PC-3 (cell line): ENCODE data around the gene CHCHD2. TPM values are rescaled to one million over a fixed set of nuclear protein-coding genes. Genes with fewer than 3 reads are reported as not detected.
"Not testable (repeated sequence)": the region's sequence is repeated elsewhere in the genome, so short reads cannot be mapped to it uniquely, and the experiment has no call there.

Experiments
- ATAC-seq: fragments of 200-7000 bp; cut with Tn5 transposase; 2 replicates; pipeline ENCODE4 v1.9.1; 2020; ENCODE audit warnings: mild to moderate bottlenecking, moderate library complexity
- BruUV-seq: library from RNA; stranded (reverse); fragments of 400-500 nt; replicated peaks from 2 replicates; lab custom pipeline; 2021; lab: Mats Ljungman, UMichigan
- CTCF ChIA-PET: fragments of 300-600 bp; sonication (Branson Sonifier 250); formaldehyde crosslinking; loops from one replicate; lab custom pipeline; 2022; ENCODE audit warnings: antibody characterized with exemption; lab: Charles Lee
- POLR2A ChIA-PET: fragments of 300-600 bp; sonication (Branson Sonifier 250); formaldehyde crosslinking; loops from one replicate; lab custom pipeline; 2022; ENCODE audit warnings: antibody characterized with exemption; ENCODE audit not compliant: unreplicated experiment; lab: Charles Lee
- DNase-seq: peaks from one replicate; pipeline ENCODE4 v3.0.0-alpha.2; 2015
- H2AFZ ChIP-seq: fragments of 300-600 bp; sonication (generic); 2 replicates; pipeline ENCODE4 v1.6.0; 2016; ENCODE audit warnings: antibody characterized with exemption, low read length
- H3F3A ChIP-seq: fragments of 300-600 bp; sonication (generic); one replicate; pipeline ENCODE4 v1.6.0; 2017; ENCODE audit warnings: antibody characterized with exemption, low read length, control low read depth, mild to moderate bottlenecking; ENCODE audit not compliant: unreplicated experiment
- H3K27ac ChIP-seq: fragments of 300-600 bp; sonication (generic); 2 replicates; pipeline ENCODE4 v1.5.1; 2016; ENCODE audit warnings: mild to moderate bottlenecking, low read length
- H3K27me3 ChIP-seq: fragments of 300-600 bp; sonication (generic); 2 replicates; pipeline ENCODE4 v1.6.1; 2016; ENCODE audit warnings: low read length, mixed read lengths
- H3K36me3 ChIP-seq: fragments of 300-600 bp; sonication (generic); 2 replicates; pipeline ENCODE4 v1.6.1; 2016; ENCODE audit warnings: low read depth, mixed run types, low read length, mixed read lengths
- H3K4me1 ChIP-seq: fragments of 300-600 bp; sonication (generic); 2 replicates; pipeline ENCODE4 v1.5.1; 2016; ENCODE audit warnings: low read length; ENCODE audit not compliant: insufficient read depth
- H3K4me2 ChIP-seq: fragments of 300-600 bp; sonication (generic); 2 replicates; pipeline ENCODE4 v1.6.0; 2016; ENCODE audit warnings: low read length
- H3K4me3 ChIP-seq: fragments of 300-600 bp; sonication (generic); 2 replicates; pipeline ENCODE4 v1.5.1; 2016; ENCODE audit warnings: mild to moderate bottlenecking, low read length, mixed read lengths
- H3K79me2 ChIP-seq: fragments of 300-600 bp; sonication (generic); 2 replicates; pipeline ENCODE4 v1.6.1; 2017; ENCODE audit warnings: low read length, mixed read lengths
- H3K9ac ChIP-seq: fragments of 300-600 bp; sonication (generic); 2 replicates; pipeline ENCODE4 v1.6.0; 2016; ENCODE audit warnings: mild to moderate bottlenecking, low read length
- H3K9me2 ChIP-seq: fragments of 300-600 bp; sonication (generic); replicated peaks from 2 replicates; pipeline ENCODE4 v1.6.1; 2016; ENCODE audit warnings: mixed run types, low read length, mixed read lengths
- H3K9me3 ChIP-seq: fragments of 300-600 bp; sonication (generic); 2 replicates; pipeline ENCODE4 v1.6.1; 2016; ENCODE audit warnings: low read length, mixed read lengths
- H4K20me1 ChIP-seq: fragments of 300-600 bp; sonication (generic); 2 replicates; pipeline ENCODE4 v1.6.1; 2016; ENCODE audit warnings: low read length, mixed read lengths
- EZH2 ChIP-seq: fragments of 300-600 bp; sonication (generic); IDR thresholded peaks from one replicate; pipeline ENCODE4 v1.6.1; 2017; ENCODE audit warnings: antibody characterized with exemption, mild to moderate bottlenecking, low read length; ENCODE audit not compliant: unreplicated experiment
- EZH2phosphoT487 ChIP-seq: fragments of 300-600 bp; sonication (generic); IDR thresholded peaks from 2 replicates; pipeline ENCODE4 v1.6.1; 2018; ENCODE audit warnings: mild to moderate bottlenecking, antibody characterized with exemption, low read length, borderline replicate concordance
- intact Hi-C: fragments of 100-400 bp; cut with micrococcal nuclease; formaldehyde crosslinking; loops from 2 replicates; pipeline ENCODE4 v1.9.0; 2023
- total RNA-seq: library from RNA; depleted of rRNA; stranded (reverse); fragments of >200 nt; gene quantifications from 2 replicates; pipeline ENCODE4 v1.2.3, GENCODE V29; 2014
- TF ChIP-seq, protein P1 (sequence below): fragments of 300-600 bp; sonication (generic); conservative IDR thresholded peaks from 2 replicates; pipeline ENCODE4 v1.5.1; 2017; ENCODE audit warnings: antibody characterized with exemption, low read depth, mild to moderate bottlenecking, low read length

The CHCHD2 gene
- total RNA-seq, 1 experiment from 2014 or later, result 578 TPM

DNA sequence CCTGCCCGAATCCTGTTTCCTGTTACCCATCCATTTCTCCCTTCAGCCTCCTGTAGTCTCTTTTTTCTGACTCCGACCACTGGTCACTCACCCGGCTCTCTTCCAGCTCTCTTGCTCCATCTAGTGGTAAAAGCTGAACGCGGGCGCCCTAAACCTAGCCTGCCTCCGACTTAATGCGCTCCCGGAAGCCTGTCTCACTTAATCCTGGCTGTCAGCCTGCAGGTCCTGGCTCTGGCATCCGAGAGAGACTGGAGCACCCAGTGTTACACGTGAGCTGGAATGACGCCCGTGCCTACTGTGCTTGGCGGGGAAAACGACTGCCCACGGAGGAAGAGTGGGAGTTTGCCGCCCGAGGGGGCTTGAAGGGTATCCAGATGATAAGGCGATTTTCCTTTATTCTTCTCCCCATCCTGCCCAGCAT lies 31.9 kb downstream of the CHCHD2 start:
- H2AFZ ChIP-seq, result peak overlapping the region; percentile 73; the same call in 1 of the 2 replicates
- POLR2A ChIA-PET, result no interaction called here
- H3K79me2 ChIP-seq, result no peaks in the 10 kb centered on the region
- H3K9me3 ChIP-seq, result no peaks in the 10 kb centered on the region
- H3F3A ChIP-seq, result no peaks in the 10 kb centered on the region
- peaks cover 4% of the 10 kb centered on the region for H3K4me1 ChIP-seq
- no TSS peak for BruUV-seq
- H3K27me3 ChIP-seq, result no peaks in the 10 kb centered on the region
- H3K4me2 ChIP-seq, result 0 out of 2 replicates have a peak overlapping the region, but pooled peaks have one; percentile 22
- H3K27ac ChIP-seq, result no peak overlapping the region
- peak; percentile 95 for ATAC-seq
- no peaks in the 10 kb centered on the region for H4K20me1 ChIP-seq
- H3K9ac ChIP-seq, result no peak overlapping the region
- TF ChIP-seq EZH2phosphoT487, result no peak
- TF ChIP-seq, protein P1, sequence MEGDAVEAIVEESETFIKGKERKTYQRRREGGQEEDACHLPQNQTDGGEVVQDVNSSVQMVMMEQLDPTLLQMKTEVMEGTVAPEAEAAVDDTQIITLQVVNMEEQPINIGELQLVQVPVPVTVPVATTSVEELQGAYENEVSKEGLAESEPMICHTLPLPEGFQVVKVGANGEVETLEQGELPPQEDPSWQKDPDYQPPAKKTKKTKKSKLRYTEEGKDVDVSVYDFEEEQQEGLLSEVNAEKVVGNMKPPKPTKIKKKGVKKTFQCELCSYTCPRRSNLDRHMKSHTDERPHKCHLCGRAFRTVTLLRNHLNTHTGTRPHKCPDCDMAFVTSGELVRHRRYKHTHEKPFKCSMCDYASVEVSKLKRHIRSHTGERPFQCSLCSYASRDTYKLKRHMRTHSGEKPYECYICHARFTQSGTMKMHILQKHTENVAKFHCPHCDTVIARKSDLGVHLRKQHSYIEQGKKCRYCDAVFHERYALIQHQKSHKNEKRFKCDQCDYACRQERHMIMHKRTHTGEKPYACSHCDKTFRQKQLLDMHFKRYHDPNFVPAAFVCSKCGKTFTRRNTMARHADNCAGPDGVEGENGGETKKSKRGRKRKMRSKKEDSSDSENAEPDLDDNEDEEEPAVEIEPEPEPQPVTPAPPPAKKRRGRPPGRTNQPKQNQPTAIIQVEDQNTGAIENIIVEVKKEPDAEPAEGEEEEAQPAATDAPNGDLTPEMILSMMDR, result peak; percentile 90
- CTCF ChIA-PET, result interaction anchor here (0.6 to 2.1 kb wide), 2 partner anchors 9 to 654 kb away, joined by 4 to 7 read pairs; no protein-coding TSS in a partner anchor
- intact Hi-C loops, result loop anchor here (1.0 kb wide), 2 partner anchors 70 to 433 kb away; no protein-coding TSS in a partner anchor
- H3K4me3 ChIP-seq, result no peak overlapping the region
- peaks cover 7% of the 10 kb centered on the region; the same call in 1 of the 2 replicates for H3K36me3 ChIP-seq
- H3K9me2 ChIP-seq, result no peaks in the 10 kb centered on the region
- peak; percentile 90 for DNase-seq

DNA sequence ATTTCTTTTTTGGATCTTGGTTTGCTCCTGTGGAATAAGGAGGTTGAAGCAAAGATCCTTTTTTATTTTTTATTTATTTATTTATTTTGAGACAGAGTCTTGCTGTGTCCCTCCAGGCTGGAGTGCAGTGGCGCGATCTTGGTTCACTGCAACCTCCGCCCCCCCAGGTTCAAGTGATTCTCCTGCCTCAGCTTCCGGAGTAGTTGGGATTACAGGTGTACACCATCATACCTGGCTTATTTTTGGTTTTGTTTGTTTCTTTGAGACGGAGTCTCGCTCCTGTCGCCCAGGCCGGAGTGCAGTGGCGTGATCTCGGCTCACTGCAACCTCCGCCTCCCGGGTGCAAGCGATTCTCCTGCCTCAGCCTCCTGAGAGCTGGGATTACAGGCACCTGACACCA lies 39.9 kb downstream of the CHCHD2 start:
- DNase-seq, intact Hi-C loops, H3K27me3 ChIP-seq, H4K20me1 ChIP-seq, BruUV-seq, CTCF ChIA-PET, POLR2A ChIA-PET, H3K4me2 ChIP-seq, H3K9me2 ChIP-seq, ATAC-seq, H3K4me3 ChIP-seq, H2AFZ ChIP-seq, H3K27ac ChIP-seq, H3K9me3 ChIP-seq, H3K9ac ChIP-seq: not testable (repeated sequence)
- H3K79me2 ChIP-seq, result peaks cover 11% of the 10 kb centered on the region
- H3F3A ChIP-seq, result peaks cover 24% of the 10 kb centered on the region
- peaks cover 23% of the 10 kb centered on the region for H3K4me1 ChIP-seq
- peaks cover 22% of the 10 kb centered on the region for H3K36me3 ChIP-seq

DNA sequence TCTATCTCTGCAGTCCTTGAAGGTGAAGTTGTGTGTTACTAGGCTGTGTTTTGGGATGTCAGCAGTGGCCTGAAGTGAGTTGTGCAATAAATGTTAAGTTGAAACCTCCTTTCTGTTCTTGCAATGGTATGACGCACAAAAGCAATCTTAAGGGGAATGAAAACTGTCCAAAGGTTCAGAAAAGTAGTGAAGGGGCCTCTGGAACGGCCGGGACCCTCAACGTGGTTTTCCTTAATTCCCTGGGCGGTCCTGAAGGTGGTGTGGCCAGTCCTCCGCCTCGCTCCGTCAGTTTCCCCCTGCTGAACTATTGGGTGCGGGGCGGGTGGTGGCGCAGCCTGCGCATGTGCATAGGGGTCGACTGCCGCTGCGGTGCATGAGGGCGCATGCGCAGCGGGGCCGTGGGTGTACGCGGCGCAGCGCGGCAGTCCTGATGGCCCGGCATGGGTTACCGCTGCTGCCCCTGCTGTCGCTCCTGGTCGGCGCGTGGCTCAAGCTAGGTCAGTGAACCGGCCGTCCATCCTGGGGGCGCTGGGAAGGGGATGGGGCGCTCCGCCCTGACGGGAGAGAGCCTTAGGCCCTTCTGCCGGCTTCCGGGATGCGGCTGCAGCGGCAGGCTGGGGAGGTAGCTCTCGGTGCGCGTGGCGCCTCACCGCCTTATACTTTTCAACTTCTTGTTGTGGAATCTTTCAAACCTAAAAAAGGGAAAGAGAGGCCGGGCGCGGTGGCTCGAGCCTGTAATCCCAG lies 42.2 kb downstream of the CHCHD2 start, which contains the start of gene SUMF2:
Gene SUMF2, plus strand, starts transcription at position 405 of the 744 bp plus-strand sequence. Its CDS starts 26 bp downstream, at position 431.
- peak within 1 kb of the TSS; percentile 60 for H3K27ac ChIP-seq
- H3K9ac ChIP-seq, result peak within 1 kb of the TSS; percentile 92
- H3K36me3 ChIP-seq, result peaks cover 36% of the 10 kb centered on the region
- H4K20me1 ChIP-seq, result peaks cover 9% of the 10 kb centered on the region; the same call in 1 of the 2 replicates
- intact Hi-C loops, result no loop called here
- H3K4me3 ChIP-seq, result peak within 1 kb of the TSS; percentile 94
- H2AFZ ChIP-seq, result peak within 1 kb of the TSS; percentile 81
- DNase-seq (peak; percentile 85), ATAC-seq (peak; percentile 84)
- CTCF ChIA-PET, result interaction anchor here (0.7 to 1.8 kb wide), 4 partner anchors 10 to 423 kb away, joined by 3 to 9 read pairs (median 6); no protein-coding TSS in a partner anchor
- H3K27me3 ChIP-seq, result no peaks in the 10 kb centered on the region
- TF ChIP-seq, protein P1, result no peak
- TF ChIP-seq EZH2 (no peak), EZH2phosphoT487 (no peak)
- H3K4me1 ChIP-seq, result peaks cover 44% of the 10 kb centered on the region
- BruUV-seq, result TSS peak; percentile 42
- H3K4me2 ChIP-seq, result peak within 1 kb of the TSS; percentile 78
- no peaks in the 10 kb centered on the region for H3K9me3 ChIP-seq
- H3K9me2 ChIP-seq, result no peaks in the 10 kb centered on the region
- POLR2A ChIA-PET, result interaction anchor here (0.7 to 1.4 kb wide), 3 partner anchors 13 to 99 kb away, joined by 5 to 23 read pairs (median 12); partner anchors contain the start of genes CCT6A and PSPH
- H3K79me2 ChIP-seq, result peaks cover 16% of the 10 kb centered on the region
- peaks cover 39% of the 10 kb centered on the region for H3F3A ChIP-seq
